ENCODE data around the gene CLTCL1.

Gene CLTCL1

GRCh38 chr22:19244600-19245352 lies 46.7 kb downstream of the CLTCL1 start:
- DNase-seq, result no peak

GRCh38 chr22:19242699-19243098 lies 48.8 kb downstream of the CLTCL1 start:
- no peak for DNase-seq

DNA sequence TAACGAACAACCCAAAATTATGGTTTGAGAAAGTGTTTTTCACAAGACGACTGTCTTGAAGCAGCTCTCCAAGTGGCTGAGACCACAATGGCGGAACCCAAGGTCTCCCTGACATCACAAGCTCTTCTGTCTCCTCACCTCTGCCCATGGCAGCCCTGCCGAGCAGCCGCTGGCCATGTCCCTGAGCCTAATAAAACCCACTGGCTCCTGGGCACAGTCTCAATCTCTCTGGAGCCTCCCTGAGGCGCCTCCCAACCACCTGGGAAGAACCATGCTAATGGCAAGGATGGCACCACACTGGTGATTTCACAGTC lies 50.0 kb downstream of the CLTCL1 start:
- DNase-seq, result no peak

DNA sequence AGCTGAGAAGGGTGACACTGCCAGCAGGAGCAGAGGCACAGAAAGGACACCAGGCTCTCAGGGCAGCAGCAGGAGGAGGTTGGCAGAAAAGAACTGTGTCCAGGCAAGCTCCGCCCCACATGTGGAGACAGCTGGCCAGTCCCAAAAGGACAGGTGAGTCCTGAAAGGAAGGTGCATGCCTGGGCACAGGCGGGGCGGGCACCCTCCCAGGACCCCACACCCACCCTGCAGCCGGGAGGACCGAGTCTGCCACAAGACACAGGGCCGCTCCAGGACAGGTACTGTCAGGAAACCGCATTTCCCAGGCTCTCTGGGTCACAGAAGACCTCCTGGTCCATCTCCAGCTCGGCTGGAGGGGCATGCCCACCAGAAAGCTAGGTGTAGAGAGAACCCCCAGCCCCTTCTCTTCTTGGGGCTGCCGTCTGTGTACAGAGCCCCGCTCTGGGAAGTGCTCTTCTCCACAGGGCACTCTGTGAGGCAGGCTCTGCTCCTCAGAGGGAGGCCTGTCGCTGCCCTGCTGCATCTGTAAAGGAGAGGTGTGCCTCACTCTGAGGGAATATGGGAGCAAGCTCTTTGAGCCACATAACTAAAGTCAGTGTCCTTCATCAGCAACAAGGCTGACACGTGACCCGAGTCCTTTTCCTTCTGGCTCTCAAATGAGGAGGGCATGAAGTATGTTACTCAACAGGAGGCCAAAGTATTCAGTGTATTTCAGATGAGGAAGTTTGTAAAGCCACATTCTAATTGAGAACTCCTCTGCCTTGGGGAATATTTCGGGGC lies 50.5 kb downstream of the CLTCL1 start:
- DNase-seq, result no peak

- DNase-seq, result no peak
Observed at GRCh38 chr22:19239464-19239863, 52.1 kb downstream of the CLTCL1 start.

- DNase-seq, result no peak
Observed at GRCh38 chr22:19238900-19239299, 52.6 kb downstream of the CLTCL1 start.

- no peak for DNase-seq
Observed at GRCh38 chr22:19235874-19236273, 55.6 kb downstream of the CLTCL1 start.

GRCh38 chr22:19234126-19234896 lies 57.2 kb downstream of the CLTCL1 start:
- DNase-seq, result no peak

DNA sequence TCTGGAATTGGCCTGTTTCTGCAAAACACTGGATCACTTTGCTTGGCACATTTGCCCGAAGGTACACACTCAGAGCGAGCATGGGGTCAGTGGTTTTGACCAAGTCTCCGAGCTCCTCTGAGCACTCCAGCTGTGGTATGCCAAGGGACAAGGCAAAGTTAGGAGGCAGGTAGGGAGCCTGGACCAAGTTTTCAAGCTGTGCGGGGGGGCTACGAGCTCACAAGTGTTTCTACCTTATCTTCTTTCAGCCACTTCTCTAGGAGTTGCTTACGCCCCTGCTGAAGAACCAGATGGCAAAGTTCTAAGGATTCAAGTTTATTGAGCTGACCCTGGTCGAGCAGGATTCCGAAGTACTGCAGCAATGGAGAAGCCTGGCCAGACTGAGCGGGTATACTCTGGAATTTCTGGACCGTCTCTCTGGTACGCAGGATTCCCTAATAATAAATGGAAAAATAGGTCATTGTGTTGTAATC lies 58.3 kb downstream of the CLTCL1 start:
- no peak for DNase-seq

DNA sequence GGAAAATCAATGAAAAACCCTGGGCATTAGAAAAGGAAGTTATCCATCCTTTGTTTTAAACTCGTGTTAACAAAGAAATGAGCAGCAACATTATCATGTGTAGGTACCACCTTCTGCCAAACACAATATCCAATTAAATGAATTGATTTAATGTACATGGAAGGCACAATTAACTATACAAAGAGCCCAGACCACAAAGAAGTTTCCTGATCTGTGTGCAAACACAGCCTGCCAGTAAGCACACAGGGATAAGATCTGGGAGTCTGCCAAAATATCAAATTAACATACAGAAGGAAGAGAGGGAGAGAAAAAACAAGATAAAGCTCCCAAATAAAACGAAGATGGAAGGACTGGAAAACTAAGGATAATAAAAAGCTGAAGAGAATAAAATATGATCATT lies 58.9 kb downstream of the CLTCL1 start:
- DNase-seq, result no peak

DNA sequence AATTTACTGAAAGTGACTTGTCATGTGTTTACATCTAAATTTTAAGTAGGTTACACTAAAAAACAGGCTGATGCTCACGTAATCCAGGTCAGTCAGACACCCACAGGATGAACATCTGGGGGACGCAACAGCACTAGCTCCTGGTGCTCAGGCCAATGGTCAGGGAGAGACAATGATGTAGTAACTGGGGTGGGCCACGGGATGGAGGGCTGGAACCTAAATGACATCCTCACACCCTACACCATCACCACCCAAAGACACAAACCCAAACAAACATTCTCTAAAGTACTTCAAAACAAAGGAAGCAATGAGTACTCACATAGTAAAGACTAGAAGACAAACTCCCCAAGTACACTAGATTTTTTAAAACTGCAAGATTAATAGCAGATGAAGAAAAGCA lies 59.5 kb downstream of the CLTCL1 start:
- DNase-seq, result no peak

GRCh38 chr22:19229600-19229999 lies 61.9 kb downstream of the CLTCL1 start:
- DNase-seq, result no peak

GRCh38 chr22:19228179-19228578 lies 63.3 kb downstream of the CLTCL1 start:
- DNase-seq, result no peak

DNA sequence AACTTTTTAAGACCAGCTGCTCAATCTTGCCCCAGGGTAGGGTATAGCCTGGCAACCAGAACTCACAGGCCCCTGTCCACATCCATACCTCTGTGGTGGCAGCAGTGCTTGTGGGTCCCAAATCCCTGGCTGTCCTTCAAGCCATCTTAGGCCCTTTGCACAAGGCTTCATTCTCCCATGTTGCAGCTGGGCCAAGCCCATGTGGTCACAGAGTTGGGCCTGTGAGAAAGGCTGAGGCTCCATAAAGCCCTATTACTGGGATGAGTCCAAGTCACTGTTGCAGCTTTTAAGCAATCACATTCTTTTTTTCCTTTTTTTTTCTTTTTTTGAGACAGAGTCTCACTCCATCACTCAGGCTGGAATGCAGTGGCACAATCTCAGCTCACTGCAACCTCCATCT lies 65.1 kb downstream of the CLTCL1 start:
- DNase-seq, result no peak

GRCh38 chr22:19225560-19225959 lies 66.0 kb downstream of the CLTCL1 start:
- DNase-seq, result no peak

GRCh38 chr22:19224985-19225384 lies 66.5 kb downstream of the CLTCL1 start:
- DNase-seq, result no peak

DNA sequence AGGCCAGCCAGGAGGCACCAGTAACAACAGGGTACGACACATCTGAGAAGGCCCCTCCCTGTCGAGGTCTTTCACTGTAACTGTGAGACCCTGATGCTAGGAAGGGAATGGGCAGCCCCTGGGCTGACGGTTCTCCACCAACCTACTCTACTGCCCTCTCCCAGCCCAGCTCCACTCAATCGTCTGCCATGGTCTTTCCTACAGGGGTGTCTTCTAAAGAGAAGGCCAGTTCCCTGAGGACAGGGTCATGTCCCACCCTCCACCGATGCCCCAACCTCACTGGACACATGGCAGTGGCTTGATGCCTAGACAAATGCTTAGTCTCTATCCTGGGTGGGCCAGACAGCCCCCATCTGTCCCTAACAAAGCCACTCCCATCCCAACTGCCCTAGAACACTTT lies 67.0 kb downstream of the CLTCL1 start:
- no peak for DNase-seq

GRCh38 chr22:19223617-19224016 lies 67.9 kb downstream of the CLTCL1 start:
- no peak for DNase-seq

GRCh38 chr22:19223110-19223509 lies 68.4 kb downstream of the CLTCL1 start:
- DNase-seq, result no peak

GRCh38 chr22:19222242-19223005 lies 69.1 kb downstream of the CLTCL1 start:
- DNase-seq, result no peak

- no peak for DNase-seq
Observed at GRCh38 chr22:19220867-19221266, 70.7 kb downstream of the CLTCL1 start.

GRCh38 chr22:19218541-19219233 lies 72.8 kb downstream of the CLTCL1 start:
- no peak for DNase-seq

Measured in activated CD4-positive, alpha-beta T cell treated with anti-CD3 and anti-CD28 coated beads, Interleukin-2, amount 50 U/mL, for 16 hours (primary cell).